Pulmonary artery endothelial cell (primary cell): ENCODE measurements around the gene RASGRP3. TPM values are rescaled to one million over a fixed set of nuclear protein-coding genes. Genes with fewer than 3 reads are reported as not detected.
"Not testable (repeated sequence)": the region's sequence is repeated elsewhere in the genome, so short reads cannot be mapped to it uniquely, and the experiment has no call there.

ENCODE experiments used
- DNase-seq: peaks from one replicate; pipeline ENCODE4 v3.0.0-alpha.2; 2011; ENCODE audit warnings: low read depth, low spot score
- total RNA-seq: library from RNA; depleted of rRNA; stranded (reverse); fragments of >200 nt; gene quantifications from 2 replicates; pipeline ENCODE4 v1.2.3, GENCODE V29; 2014

Gene RASGRP3
- total RNA-seq, 1 donor from 2014 or later = 15.7 TPM

DNA sequence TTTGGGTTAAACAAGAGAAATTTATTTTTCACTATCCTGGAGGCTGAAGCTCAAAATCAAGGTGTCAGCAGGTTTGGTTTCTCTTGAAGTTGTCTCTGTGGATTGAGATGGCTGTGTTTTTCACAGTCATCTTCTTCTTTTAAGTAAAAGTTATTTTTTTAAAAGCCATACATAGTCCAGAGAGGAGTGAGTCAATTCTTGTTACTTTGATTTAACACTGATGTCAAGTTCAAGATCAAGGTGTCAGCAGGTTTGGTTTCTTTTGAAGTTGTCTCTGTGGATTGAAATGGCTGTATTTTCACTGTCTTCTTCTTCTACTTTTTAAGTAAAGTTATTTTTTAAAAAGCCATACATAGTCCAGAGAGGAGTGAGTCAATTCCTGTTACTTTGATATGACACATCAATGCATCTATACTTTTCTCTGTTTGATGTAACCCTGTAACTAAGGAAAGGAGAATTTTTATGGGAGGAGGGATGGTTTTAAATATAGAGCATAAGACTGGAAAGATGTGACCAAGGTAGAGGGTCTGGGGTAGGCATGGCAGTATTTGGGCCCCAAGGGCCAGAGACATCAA lies 22.5 kb upstream of the RASGRP3 start:
- DNase-seq = no peak

DNA sequence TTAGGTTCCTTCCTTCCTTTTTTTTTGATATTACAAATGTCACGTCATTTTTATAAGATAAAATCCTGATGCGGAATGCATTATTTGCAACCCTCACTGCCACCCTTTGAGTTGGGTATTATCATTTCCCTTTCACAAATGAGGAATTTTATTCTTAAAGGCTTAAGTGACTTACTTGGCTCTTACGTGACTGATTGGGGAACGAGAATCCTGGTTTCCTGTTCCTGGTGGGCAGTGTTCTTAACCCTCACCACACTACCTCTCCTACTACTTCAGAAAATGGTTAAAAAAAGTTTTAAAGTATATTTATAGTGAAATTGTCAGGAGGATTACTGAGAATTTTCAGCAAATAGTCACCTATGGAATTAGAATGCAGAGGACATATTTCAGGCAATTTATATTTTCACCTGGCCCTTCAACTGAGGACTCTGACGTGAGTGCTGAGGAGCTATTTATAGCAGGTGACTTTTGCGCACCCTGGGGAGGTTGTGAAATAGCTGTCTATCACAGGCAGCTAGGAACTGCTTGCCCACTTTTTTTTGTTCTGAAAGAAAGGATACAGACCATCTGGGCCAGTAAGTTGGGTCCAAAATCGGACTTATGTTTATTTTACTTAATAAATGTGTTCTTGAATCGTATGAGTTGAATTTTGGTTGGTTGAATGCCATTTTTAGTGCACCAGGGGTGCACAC lies 18.7 kb upstream of the RASGRP3 start:
- no peak for DNase-seq

DNA sequence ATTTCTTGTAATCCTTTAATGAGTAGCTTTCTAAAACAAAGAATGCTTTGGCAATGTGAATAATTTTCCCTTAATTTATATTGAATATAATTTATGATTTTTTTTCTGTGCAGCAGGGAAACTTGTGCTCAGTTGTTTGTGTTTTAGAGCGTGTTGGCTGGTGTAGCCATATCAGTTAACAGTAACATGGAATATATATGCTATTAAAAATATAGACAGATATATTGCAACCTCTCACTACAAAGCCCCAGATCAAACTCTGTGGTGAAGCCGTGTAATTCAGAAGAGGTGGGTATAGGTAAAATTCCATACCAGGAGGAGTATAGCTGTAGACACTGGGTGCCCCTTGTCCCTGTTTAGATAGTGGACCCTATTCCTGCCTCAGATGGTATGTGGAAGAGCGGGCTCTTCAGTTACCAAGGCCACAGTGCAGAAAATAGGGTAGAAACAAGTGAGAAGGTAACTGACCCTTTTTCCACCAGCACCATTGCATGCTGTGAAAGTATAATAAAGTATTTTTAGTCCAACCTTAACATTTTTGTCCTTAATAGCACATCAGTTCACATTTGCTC lies 18.1 kb upstream of the RASGRP3 start:
- DNase-seq = no peak

DNA sequence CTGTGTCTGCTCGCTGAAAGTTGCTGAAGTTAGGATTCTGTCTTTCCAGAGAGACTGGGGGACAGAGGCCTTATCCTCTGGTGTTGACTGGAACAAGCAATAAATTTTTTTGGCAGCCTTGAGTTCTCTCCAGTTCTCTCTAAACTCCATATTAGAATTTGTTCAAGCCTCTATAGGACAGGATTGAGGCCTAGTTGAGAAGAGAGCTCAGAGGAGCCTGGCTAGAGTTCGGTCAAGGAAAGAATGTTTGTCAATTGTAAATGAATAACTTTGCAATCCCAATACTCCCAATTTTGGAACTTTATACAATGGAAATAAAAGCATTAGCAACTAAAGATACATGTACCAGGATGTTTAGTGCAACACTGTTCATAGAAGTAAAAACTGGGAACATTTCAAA lies 16.7 kb upstream of the RASGRP3 start:
- DNase-seq = no peak

DNA sequence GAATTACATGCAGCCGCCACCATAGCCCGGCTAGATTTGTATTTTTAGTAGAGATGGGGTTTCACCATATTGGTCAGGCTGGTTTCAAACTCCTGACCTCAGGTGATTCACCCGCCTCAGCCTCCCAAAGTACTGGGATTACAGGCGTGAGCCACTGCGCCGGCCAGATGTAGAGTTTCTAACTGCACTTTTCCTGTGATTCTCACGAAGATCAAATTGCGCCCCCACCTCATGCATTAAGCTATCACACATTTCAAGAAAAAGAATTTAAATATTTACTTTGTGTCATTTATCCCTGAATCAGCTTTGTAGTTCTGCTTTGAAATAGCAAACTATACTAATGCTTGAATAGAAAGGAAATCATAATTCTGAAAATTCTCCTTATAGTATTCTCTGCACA lies 13.9 kb upstream of the RASGRP3 start:
- not testable (repeated sequence) for DNase-seq

DNA sequence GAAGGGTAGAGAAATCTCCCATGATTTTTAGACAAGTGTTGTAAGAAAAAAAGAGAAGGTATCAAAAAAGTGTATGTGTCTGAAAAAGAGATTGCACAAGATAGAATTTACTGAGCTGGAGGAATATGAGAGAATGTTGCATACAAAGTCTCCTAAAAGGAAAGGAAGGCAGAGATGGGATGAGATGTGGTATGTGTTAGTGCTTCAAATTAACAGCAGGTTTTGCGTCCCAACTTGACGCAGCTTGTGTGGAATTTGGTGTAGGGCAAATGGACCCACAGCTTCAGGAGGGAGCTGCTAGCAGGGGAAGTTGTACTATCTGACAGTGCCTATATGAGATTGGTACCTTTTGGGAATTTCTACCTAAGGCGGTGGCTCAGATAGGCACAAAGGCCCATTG lies 9.0 kb upstream of the RASGRP3 start:
- DNase-seq = no peak

DNA sequence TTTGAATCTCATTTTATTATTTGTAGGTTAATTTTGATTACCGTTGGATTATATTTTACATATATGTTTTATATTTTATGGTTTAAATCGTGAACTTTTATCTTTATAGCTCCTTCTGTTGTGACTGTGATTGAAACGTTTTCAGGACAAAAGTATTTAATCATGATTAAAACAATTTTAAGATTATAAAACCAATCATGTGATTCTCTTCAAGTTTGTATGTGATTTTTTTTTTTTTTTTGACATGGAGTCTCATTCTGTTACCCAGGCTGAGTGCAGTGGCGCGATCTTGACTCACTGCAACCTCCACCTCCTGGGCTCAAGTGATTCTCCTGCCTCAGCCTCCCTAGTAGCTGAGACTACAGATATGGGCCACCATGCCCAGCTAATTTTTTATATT lies 7.2 kb upstream of the RASGRP3 start:
- DNase-seq = no peak

DNA sequence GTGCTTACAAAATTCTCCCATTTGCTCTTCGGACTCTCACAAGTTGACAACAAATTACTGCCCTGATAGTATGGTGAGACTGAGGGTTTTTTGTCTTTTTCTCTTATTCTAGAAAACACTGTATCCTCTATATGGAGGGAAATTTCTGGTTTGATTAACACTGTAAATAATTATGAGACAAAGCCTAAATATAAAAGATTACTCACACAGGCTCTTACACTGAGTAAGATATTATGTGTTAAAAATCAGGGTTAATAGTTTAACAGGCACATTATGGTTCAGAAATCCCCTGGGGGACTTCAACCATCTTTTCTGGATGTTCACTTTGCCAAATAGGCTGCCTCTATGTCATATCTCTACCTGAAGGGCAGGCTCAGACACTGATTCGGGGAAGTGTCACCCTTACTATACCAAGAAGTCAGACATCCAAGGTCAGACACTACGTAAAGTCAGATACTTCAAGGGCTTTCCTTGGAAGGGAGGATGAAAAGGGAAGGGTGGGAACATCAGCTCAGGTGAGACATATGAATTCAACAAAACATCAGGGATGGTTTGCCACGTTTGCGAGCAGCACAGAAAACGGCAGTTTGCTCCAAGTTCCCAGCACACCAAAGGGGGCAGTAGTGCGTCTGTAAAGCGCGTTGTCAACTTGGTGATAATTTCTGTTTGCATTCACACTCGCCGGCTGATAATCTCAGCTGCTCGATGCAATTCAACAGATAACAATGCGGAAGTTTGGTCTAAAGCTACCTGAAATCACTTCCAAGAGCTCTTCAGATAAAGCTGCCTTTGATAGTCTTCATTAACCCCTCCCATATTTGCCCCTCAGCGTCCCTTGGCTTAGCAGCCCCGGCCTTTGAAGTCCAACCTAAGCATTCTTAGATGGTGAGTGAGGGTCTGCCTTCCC lies 972 bp upstream of the RASGRP3 start:
- DNase-seq = peak; percentile 74

DNA sequence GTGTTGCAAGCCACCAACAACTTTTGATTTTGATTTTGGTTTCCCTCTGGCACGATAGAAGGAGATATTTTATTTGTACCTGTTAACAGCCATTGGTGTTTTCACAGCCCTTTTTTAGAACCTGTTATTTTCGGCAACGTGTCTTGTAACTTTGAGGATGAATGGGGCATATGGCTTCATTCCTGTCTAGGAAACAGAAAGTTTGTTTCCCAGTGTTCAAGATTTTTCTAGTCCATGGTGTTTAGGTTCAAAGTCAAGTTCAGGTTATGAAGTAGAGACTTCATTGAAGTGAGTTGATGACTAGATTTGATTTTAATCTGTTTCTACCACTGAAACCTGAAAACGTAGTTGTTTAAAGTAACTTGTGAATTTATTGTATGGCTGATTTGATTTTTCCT lies 343 bp downstream of the RASGRP3 start:
- no peak for DNase-seq

DNA sequence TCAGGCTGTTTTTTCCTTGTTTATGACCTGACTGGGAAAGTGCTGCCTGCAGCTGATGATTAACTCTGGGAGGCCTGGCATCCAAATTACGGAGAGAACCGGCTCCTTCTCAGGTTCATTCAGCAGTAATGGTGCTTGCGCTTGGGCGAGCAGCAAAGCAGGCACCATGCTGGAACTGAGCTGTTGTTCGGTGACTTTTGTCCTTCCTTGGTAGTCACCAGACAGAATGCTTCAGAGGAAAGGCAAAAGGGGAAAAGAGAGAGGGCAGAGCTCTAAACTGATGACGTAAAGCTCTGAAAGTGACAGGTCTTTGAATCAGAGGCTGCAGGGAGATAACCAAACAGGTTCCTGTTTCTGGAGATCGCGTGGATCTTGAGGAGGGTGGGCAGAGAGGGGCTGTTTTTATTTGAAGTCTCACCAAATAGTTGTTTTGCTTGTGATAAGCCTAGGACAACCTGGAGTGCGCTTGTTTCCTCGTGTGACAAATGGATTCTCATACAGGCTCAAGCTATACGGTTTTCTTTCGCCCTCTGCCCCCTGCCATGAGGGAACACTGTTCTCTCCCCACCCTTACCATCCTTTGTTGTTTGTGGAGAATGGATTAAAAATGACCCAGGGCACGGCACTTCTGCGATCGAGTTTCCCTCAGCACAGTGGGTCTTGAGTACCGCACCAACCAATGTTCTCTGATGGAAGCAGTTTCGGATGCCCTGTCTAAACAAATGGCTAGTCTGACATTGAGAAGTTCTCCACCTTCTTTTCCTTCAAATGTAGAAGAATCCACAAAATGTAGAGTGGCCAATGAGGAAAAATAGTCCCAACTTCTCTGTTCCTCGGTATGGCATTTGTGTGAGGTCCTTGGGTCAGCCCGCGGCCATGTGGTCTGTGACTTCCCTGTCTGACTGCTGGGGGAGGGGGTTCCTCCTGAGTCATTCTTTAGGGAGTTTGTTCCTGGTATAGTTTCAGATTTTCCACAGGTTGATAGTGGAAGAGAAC lies 1.3 kb downstream of the RASGRP3 start:
- no peak for DNase-seq

DNA sequence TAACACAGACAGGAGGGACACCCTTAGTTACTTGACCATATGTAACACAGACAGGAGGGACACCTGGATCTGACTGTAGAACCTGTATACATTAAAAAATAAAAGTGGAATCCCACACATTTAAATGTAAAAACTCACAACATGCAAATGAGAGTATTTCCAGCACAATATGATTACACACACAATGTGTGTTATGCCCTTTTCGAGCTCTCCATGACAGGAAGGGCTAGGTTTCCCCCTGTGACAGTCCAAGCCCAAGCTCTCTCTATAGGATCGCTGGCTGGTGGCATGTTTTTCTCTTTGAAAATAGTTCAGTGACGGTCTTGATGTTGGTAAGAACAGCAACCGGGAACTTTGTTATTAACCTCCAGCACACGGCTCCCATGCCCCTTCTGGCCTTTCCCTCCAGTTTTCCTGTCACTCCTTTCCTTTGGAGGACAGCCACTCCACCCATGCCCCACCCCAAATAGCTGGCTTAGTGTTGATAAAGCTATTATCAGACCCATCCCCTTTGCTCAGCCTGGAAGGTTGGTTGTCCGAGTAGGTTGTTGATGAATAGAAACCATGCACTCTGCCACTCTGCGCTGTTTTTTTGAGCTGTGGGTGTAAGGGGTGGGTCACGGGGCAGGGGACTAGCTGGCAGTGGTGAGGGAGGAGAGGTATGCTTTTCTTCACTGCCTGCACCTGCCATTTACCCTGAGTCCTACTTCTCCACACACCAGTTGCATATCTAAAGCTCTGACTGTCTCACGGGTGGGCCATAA lies 2.7 kb downstream of the RASGRP3 start:
- DNase-seq = no peak

DNA sequence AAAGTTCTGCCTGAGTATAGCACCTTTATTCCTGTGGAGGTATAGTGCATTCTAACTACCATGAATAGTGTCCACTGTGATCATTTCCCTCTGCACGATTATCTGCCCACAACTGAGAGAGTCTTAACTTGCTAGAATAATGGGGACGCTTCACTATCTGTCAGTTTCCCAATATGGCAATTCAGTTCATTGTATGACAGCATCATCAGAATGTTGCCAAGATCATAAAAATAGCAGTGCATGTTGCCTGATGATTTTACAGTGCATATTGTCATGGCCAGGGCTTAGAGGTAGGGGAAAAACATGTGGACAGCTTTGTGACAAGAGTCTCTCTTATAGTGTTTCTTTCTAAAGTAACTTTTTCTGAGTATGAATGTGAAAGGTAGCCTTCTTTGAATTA lies 6.1 kb downstream of the RASGRP3 start:
- no peak for DNase-seq

DNA sequence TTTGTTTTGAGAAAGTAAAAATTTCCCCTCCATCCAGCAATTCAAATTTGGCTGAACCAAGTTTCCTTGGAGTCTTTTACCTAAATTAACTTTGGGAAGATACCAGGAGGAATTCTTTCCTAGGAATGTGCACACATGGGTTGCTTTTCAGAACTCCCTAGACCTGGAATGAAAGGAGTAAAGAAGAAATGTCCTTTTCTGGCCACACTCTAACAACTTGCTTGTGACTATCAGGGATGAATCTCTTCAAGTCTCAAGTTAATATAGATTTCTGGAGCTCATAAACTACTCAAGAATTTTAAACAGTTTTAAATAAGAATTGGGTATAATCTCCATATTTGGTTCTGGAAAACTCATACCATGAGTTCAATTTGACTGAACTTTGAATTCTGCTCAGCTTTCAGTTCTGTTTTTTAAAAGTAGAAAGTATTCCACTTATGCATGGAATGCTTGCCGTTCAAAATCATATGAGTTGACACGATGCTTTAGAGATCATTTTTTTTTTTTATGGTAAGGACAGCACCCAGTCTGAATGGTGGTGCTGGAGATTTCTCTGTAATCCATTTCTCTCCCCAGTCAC lies 7.7 kb downstream of the RASGRP3 start:
- no peak for DNase-seq

DNA sequence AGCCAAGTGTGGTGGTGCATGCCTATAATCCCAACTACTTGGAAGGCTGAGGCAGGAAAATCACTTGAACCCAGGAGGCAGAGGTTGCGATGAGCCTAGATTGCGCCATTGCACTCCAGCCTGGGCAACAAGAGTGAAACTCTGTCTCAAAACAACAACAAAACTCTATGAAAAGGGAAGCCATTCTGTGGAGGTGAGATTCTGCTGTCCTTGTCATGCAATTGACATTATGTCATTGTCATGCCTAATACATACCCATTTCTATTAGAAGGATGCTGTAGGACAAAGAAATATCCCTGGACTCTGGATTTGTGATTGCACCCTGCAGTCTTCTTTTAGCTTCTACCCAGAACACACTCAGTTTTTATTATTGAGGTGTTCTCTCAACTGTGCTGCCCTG lies 8.6 kb downstream of the RASGRP3 start:
- no peak for DNase-seq

DNA sequence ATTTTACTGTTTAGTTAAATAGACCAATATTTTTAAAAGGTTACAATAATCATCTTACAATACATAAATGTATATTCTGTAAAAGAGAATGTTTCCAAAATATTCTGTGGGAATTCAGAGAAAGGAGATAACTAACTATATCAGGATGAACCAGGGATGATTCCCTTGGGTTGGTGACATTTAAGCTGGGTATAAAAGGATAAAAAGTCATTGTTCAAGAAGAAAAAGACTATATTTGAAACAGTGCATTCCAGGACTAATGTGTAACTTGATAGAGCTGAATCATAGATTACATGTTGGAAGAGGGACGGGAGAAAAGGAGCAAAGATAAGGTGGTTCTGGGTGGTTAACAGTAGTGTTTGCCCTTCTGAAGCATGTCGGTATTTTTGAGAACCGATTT lies 10.1 kb downstream of the RASGRP3 start:
- DNase-seq = no peak

DNA sequence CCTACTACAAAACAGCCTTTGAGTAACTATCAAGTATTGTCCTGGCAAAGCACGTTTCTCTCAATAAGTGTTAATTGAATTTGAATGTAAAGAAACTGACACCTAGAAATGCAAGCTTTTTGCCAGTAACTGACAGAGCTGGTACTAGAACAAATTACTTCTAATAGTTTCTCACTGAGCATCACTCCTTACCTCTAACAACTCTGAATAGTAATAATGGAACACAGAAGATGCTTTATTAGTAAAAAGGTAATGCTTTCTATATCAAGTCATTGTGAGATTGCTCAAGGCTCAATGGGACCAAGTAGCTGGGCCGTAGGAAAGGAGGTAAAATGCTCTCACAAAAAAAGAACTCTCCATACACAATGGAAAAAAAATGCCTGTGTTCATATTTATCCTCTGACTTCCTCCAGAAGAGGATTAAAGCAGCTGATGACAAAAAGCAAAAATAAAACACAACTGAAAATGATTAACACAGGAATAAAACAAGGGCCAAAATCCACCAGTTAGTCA lies 11.8 kb downstream of the RASGRP3 start:
- DNase-seq = no peak

DNA sequence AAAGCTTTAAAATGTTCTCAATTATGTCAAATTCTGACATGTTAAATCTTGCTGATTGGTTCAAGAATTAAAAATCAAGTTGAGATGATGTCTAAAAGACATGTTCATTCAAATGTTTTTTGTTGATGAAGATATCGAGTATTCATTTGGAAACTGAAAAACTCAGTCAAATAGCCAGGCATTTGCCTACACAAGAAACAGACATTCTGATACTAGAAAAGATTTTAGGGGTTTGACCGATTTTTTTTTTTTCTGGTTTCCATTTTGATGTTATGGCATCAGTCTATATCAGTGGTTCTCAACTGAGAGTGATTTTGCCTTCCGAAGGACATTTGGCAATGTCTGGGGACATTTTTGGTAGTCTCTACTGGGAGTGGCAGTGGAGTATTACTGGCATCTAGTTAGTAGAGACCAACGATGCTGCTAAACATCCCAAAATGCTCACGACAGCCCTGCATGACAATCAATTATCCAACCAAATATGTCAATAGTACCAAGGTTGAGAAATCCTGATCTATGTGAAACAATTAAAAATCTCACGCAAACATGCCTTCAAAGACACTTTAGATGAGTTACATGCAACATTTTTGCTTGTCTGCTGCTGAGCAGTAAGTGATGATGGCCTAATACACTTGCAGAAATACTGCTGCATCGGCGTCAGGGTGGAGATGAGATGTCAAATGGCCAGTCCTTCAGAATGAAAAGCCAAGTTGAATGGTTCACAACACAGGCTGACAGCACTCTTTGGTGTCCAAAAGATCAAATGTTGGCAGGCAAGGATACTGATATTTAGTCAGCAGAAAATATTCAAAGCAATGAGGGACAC lies 12.5 kb downstream of the RASGRP3 start:
- DNase-seq = no peak

DNA sequence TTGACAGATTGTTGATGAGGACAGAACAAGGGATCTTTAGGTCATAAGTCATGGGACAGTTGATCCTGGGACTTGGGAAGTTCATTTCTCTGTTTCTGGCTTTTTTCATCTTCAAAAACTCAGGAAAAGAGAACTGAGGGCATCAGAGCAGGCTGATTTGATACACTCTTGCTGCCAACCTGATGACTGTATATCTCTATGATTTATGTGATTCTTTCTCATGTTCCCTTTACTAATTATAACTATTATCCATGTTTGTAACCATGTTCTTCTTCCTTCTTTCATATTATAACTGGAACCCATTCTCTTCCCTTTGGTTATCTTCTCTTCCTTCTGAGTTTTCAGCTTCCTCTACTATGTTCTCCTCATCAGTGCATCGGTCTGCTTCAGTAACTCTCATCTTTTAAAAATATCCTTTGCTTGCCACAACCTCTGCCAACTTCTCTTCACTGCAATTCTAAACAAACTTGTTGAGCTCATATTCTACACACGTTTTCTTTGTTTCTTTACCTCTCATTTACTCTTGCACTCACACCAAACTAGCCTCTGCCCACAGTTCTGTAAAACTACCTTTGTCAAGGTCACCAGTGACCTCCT lies 13.5 kb downstream of the RASGRP3 start:
- no peak for DNase-seq
